Nephron (organoid): Measurements from ENCODE around the gene IFI27L1.

ENCODE experiments used
- H3K27ac Mint-ChIP-seq, 3 experiments: 2 replicates each; pipeline ENCODE4 v1.8.0; 2020; ENCODE audit warnings: mixed read lengths in 3 of 3, mild to moderate bottlenecking in 2 of 3, moderate library complexity in 1 of 3
- H3K27me3 Mint-ChIP-seq: 2 replicates; pipeline ENCODE4 v1.8.0; 2021; ENCODE audit warnings: low read depth, mild to moderate bottlenecking, moderate library complexity, mixed read lengths
- H3K36me3 Mint-ChIP-seq: 2 replicates; pipeline ENCODE4 v1.8.0; 2020; ENCODE audit warnings: low read depth, mixed read lengths
- H3K4me1 Mint-ChIP-seq: 2 replicates; pipeline ENCODE4 v1.8.0; 2020; ENCODE audit warnings: mixed read lengths
- H3K4me3 Mint-ChIP-seq, 3 experiments: 2 replicates each; pipeline ENCODE4 v1.8.0; 2020; ENCODE audit warnings: mild to moderate bottlenecking in 3 of 3, mixed read lengths in 3 of 3, moderate library complexity in 2 of 3
- H3K9me3 Mint-ChIP-seq: 2 replicates; pipeline ENCODE4 v1.8.0; 2020; ENCODE audit warnings: mixed read lengths
- TF ChIP-seq, protein P1 (sequence below), 3 experiments: fragments of 200-600 bp; sonication (generic); IDR thresholded peaks; one replicate each; pipeline ENCODE4 v1.5.0; 2021; ENCODE audit warnings: antibody characterized with exemption in 3 of 3; ENCODE audit not compliant: unreplicated experiment in 3 of 3

Gene IFI27L1, protein sequence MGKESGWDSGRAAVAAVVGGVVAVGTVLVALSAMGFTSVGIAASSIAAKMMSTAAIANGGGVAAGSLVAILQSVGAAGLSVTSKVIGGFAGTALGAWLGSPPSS

DNA sequence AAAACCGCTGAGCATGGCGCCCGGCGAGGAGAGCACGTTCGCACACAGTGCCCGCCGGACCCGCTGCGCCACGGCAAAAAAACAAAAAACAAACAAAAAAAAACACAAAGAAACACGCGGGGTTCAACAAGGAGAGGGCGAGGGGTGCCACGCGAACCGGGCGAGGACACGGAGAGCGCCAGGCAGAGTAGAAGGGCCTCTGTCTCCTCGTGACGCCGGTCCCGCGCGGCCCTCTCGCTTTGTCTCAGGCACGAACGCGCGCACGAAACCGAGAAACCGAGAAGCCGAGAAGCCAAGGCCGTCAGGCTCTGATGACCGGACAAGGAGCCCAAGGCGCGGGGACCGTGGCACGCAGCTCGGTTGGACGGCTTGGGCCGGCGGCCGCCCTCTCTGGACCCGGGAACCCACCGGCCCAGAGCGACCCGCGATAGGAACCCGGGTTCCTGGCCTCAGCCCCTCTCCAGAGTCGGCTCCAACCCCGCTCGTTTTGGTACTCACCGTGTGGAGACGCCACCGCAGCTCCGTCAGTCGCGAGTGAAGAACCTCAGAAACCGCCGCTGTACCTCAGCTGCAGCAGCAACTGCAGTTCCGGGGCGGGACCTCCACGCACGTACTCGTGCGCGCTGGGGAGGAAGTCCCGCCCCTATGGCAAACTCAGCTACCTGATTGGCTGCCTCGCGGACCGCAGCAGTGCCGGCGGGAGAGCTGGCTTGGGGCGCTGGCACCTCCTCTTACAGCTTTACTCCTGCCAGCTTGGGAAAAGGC, at the start of gene IFI27L1, which contains the start of gene DDX24:
IFI27L1 (plus strand) TSS at position 690 of the 765 bp plus-strand sequence. CDS start 15,628 bp downstream, outside the sequence.
DDX24 (minus strand) TSS at position 582 of the 765 bp plus-strand sequence. CDS start 1,460 bp downstream, outside the sequence.
- peaks cover 9% of the 10 kb centered on the region for H3K9me3 Mint-ChIP-seq
- TF ChIP-seq, protein P1, sequence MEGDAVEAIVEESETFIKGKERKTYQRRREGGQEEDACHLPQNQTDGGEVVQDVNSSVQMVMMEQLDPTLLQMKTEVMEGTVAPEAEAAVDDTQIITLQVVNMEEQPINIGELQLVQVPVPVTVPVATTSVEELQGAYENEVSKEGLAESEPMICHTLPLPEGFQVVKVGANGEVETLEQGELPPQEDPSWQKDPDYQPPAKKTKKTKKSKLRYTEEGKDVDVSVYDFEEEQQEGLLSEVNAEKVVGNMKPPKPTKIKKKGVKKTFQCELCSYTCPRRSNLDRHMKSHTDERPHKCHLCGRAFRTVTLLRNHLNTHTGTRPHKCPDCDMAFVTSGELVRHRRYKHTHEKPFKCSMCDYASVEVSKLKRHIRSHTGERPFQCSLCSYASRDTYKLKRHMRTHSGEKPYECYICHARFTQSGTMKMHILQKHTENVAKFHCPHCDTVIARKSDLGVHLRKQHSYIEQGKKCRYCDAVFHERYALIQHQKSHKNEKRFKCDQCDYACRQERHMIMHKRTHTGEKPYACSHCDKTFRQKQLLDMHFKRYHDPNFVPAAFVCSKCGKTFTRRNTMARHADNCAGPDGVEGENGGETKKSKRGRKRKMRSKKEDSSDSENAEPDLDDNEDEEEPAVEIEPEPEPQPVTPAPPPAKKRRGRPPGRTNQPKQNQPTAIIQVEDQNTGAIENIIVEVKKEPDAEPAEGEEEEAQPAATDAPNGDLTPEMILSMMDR (IDR thresholded peaks at IDR 0.05; ENCODE audit: unreplicated experiment in 3 of 3) = no peak
- no peaks in the 10 kb centered on the region for H3K27me3 Mint-ChIP-seq
- peaks cover 39% of the 10 kb centered on the region for H3K4me1 Mint-ChIP-seq
- peaks cover 61% of the 10 kb centered on the region for H3K36me3 Mint-ChIP-seq
- peak within 1 kb of the TSS; percentile 100 for H3K4me3 Mint-ChIP-seq
- peak within 1 kb of the TSS; percentile 93 to 99 (median 99) for H3K27ac Mint-ChIP-seq

DNA sequence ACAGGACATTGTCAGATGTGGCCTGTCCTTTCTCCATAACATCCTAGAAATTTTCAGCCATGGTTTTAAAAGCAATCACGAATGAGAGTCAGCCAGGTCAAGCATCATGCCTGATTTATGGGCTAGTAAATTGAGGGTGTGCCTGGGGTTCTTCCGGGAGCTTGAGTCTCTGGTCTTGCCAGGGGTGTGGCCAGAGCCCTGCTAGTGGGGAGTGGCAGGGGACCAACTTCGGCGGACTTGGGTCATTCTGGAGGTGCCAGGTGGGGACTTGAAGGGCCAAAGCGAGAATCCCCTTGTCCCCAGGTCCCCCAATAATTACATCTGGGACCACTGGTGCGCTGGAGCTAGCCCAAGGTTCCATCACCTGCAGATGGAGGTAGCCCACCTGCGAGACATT, 49.2 kb upstream of the IFI27L1 start:
- no peaks in the 10 kb centered on the region for H3K27me3 Mint-ChIP-seq
- no peaks in the 10 kb centered on the region for H3K9me3 Mint-ChIP-seq
- TF ChIP-seq, protein P1 (IDR thresholded peaks at IDR 0.05; ENCODE audit: unreplicated experiment in 3 of 3) = no peak
- H3K36me3 Mint-ChIP-seq = peaks cover 3% of the 10 kb centered on the region
- no peak overlapping the region for H3K4me3 Mint-ChIP-seq
- H3K4me1 Mint-ChIP-seq = no peaks in the 10 kb centered on the region
- no peak overlapping the region for H3K27ac Mint-ChIP-seq

DNA sequence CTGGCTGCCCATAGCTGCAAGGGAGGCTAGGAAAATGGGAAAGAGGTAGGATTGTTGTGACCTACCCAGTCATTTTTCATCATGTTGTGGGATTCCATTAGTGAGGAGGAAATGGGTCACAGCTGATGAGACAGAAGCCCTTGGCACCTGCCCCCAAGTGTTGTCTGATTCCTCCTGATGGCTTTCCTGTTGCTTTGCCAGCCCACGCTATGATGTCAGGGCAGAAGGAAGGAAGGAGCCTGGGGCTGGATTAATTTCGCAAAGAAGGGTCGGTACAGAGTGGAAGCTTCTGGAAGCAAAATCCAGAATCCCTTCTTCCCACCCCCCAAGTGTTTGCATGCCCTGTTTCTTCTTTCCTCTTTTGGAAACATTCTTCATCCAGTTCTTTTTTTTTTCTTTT, 46.2 kb upstream of the IFI27L1 start:
- no peaks in the 10 kb centered on the region for H3K27me3 Mint-ChIP-seq
- H3K9me3 Mint-ChIP-seq = no peaks in the 10 kb centered on the region
- TF ChIP-seq, protein P1 (IDR thresholded peaks at IDR 0.05; ENCODE audit: unreplicated experiment in 3 of 3) = no peak
- H3K4me1 Mint-ChIP-seq = no peaks in the 10 kb centered on the region
- H3K36me3 Mint-ChIP-seq = peaks cover 3% of the 10 kb centered on the region
- no peak overlapping the region for H3K4me3 Mint-ChIP-seq
- no peak overlapping the region for H3K27ac Mint-ChIP-seq

DNA sequence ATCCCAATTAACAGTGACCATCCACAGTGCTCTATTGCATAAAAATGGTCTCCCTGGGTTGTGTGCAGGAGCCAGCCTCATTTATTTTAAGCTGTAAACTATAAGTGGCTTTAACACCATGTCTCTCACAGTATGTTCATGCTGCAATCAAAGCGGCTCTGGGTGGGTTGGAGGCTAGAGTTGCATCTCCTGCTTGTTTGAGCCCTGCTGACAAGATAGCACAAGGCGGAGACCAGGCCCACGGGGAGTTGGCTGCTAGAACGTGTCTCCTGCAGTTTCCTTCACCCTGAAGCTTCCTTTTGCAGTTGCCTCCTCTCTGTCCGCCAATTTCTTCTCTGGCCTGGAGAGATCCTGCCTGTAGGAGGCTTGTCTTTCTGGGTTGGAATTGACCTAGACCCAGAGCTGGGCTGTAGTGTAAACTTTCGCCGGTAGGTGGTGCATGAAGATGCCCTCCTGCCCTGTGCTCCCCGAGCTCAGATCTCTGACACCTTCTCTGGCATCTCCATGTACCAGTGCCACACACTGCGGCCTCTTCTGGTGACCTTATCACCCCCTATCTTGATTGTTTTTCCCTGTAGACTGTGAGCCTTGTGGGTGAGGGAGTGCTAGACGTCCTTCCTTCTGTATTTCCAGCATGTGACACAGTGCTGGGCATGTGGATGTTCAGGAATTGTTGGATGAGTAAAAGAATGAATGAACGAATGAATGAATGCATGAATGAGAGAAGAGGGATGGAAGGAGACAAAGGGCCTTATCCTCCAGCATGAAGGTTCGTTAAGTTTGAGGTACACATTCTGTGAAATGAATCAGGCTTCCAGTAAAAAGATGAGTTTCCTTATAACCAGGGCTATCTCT, 44.6 kb upstream of the IFI27L1 start:
- Mint-ChIP-seq H3K36me3 (peaks cover 3% of the 10 kb centered on the region), H3K27ac (no peak overlapping the region), H3K9me3 (no peaks in the 10 kb centered on the region), H3K4me3 (no peak overlapping the region), H3K27me3 (peaks cover 4% of the 10 kb centered on the region), H3K4me1 (no peaks in the 10 kb centered on the region)
- TF ChIP-seq, protein P1 (IDR thresholded peaks at IDR 0.05; ENCODE audit: unreplicated experiment in 3 of 3) = peak; percentile 67 to 74 (median 71)

DNA sequence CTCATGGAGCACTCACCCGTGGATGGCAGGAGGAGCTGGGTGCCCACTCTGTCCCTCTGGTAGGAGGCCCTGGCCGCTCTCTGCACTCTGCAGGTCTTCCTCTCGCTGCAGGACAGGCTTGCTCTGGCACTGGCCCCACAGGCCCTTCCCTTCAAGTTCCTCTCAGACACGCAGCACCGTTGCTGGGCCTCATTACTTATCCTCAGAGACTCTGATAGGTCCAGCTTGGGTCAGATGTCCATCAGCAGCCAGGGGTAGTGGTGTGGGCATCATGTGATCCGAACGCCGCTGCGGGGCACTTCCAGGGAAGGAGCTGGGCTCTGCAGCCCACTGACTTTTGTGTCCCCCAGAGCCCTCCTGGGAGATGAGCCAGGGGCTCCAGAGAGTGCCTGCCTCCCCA, 43.2 kb upstream of the IFI27L1 start:
- H3K4me3 Mint-ChIP-seq = no peak overlapping the region
- no peak overlapping the region for H3K27ac Mint-ChIP-seq
- H3K4me1 Mint-ChIP-seq = no peaks in the 10 kb centered on the region
- H3K36me3 Mint-ChIP-seq = peaks cover 3% of the 10 kb centered on the region
- H3K27me3 Mint-ChIP-seq = peaks cover 4% of the 10 kb centered on the region
- TF ChIP-seq, protein P1 (IDR thresholded peaks at IDR 0.05; ENCODE audit: unreplicated experiment in 3 of 3) = no peak
- no peaks in the 10 kb centered on the region for H3K9me3 Mint-ChIP-seq
